ENCODE results near the gene MMP15.

MMP15 gene

GRCh38 chr16:58035356-58036170, 10.0 kb downstream of the MMP15 start:
- DNase-seq = no peak

GRCh38 chr16:58036943-58037342, 11.4 kb downstream of the MMP15 start:
- no peak for DNase-seq

GRCh38 chr16:58037365-58038057, 12.0 kb downstream of the MMP15 start:
- DNase-seq = no peak

- DNase-seq = no peak
These were observed 12.7 kb downstream of the MMP15 start for GRCh38 chr16:58038219-58038641.

GRCh38 chr16:58039829-58040495, 14.4 kb downstream of the MMP15 start:
- DNase-seq = no peak

- no peak for DNase-seq
These were observed 14.9 kb downstream of the MMP15 start for GRCh38 chr16:58040496-58040846.

- DNase-seq = no peak
These were observed 15.5 kb downstream of the MMP15 start for GRCh38 chr16:58040945-58041627.

- no peak for DNase-seq
These were observed 16.0 kb downstream of the MMP15 start for GRCh38 chr16:58041628-58041955.

- no peak for DNase-seq
These were observed 16.7 kb downstream of the MMP15 start for GRCh38 chr16:58042001-58042885.

- no peak for DNase-seq
These were observed 17.4 kb downstream of the MMP15 start for GRCh38 chr16:58042886-58043515.

- DNase-seq = no peak
These were observed 18.1 kb downstream of the MMP15 start for GRCh38 chr16:58043571-58044155.

- DNase-seq = no peak
These were observed 18.9 kb downstream of the MMP15 start for GRCh38 chr16:58044266-58045019.

GRCh38 chr16:58045096-58045495, 19.5 kb downstream of the MMP15 start:
- DNase-seq = no peak

- DNase-seq = no peak
These were observed 20.7 kb downstream of the MMP15 start for GRCh38 chr16:58046054-58046881.

- no peak for DNase-seq
These were observed 21.4 kb downstream of the MMP15 start for GRCh38 chr16:58046936-58047335.

GRCh38 chr16:58047557-58048348, 22.2 kb downstream of the MMP15 start:
- DNase-seq = no peak

GRCh38 chr16:58048494-58049231, 23.1 kb downstream of the MMP15 start:
- no peak for DNase-seq

Data from T1000 (cell line).